ENCODE results near the gene LCN6.

DNA sequence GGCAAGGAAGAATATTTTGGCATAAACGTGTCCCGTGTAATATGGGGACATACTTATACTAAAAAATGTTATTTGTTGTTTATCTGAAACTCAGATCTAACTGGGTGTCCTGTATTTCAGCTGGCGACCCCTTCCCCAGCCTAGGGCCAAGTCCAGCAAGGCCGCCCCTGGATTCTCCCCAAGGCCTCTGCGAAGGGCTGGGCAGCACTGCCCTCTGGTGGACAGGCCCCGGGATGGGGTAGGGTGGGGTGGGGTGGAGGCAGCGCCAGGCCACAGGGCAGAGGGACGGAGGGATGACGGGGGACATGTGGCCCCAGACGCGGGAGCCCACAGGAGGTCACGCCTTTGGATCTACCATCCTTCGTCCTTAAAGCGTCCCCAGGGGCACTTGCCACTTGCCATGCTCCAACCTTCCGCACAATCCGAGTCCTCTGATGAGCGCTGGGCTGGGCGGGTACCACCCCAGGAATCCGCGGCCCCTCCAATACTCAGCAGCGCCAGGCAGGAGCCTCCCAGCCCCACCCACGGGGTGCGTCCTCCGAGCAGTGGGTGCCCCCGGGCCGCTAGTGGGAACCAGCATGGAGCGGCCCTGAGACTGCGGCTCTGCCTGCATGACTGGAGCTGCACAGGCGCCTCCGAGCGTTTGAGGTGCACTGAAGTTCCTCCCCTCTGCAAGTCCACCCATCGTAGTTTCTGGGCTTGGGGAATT lies 54.0 kb downstream of the LCN6 start:
- TF ChIP-seq, protein P1, sequence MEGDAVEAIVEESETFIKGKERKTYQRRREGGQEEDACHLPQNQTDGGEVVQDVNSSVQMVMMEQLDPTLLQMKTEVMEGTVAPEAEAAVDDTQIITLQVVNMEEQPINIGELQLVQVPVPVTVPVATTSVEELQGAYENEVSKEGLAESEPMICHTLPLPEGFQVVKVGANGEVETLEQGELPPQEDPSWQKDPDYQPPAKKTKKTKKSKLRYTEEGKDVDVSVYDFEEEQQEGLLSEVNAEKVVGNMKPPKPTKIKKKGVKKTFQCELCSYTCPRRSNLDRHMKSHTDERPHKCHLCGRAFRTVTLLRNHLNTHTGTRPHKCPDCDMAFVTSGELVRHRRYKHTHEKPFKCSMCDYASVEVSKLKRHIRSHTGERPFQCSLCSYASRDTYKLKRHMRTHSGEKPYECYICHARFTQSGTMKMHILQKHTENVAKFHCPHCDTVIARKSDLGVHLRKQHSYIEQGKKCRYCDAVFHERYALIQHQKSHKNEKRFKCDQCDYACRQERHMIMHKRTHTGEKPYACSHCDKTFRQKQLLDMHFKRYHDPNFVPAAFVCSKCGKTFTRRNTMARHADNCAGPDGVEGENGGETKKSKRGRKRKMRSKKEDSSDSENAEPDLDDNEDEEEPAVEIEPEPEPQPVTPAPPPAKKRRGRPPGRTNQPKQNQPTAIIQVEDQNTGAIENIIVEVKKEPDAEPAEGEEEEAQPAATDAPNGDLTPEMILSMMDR (IDR thresholded peaks at IDR 0.05): peak in 3 of 4 experiments; percentile 66 to 76 (median 73)
- TF ChIP-seq POLR2A (IDR thresholded peaks at IDR 0.05) (no peak), POLR2AphosphoS5 (IDR thresholded peaks at IDR 0.05) (no peak)

Data from prostate gland (tissue), 2 donors.